Measurements from ENCODE around the gene PEMT. TPM values are rescaled to one million over a fixed set of nuclear protein-coding genes. Genes with fewer than 3 reads are reported as not detected.

Gene PEMT
- total RNA-seq, 1 experiment from 2014 or later, result 53.1 TPM

DNA sequence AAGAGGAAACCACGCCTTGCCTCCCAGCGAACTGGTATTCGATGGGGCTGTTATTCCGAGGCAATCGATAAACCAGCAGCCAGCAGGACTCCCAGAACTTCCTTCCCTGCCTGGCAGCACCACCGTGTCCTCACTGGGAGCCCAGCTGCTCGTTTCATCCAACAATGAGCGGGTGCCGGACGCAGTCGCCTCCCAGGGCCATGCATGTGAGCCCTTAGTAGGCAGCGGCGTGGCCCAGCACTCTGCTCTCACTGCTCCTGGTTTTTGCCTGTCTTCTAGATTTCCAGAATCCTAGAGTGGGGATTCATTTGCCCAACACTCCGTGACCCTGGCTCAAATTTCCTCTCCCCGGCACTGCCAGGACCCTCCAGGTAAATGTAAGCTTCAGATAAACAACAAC is 66.2 kb downstream of the PEMT start:
- H3K27ac Mint-ChIP-seq, result peak overlapping the region; percentile 94
- POLR2A ChIA-PET, result no interaction called here
- no peak for DNase-seq (ENCODE audit: low spot score)
- H3K9me3 Mint-ChIP-seq, result 0 out of 2 replicates have a peak, but pooled peaks cover 6% of the 10 kb centered on the region
- no peak for ATAC-seq
- no peak overlapping the region for H3K4me3 Mint-ChIP-seq
- CTCF ChIA-PET, result interaction anchor here (2.3 kb wide), 1 partner anchor 29 kb away, joined by 11 read pairs; the partner anchor contains the start of gene RASD1
- H3K27me3 Mint-ChIP-seq (ENCODE audit: low read depth), result no peaks in the 10 kb centered on the region
- H3K4me1 Mint-ChIP-seq, result peaks cover 27% of the 10 kb centered on the region
- TF ChIP-seq ATF6 (CRISPR knock-in tag; IDR thresholded peaks at IDR 0.05) (no peak), CBFB (CRISPR knock-in tag; IDR thresholded peaks at IDR 0.05; ENCODE audit: low read depth) (no peak), CTCF (IDR thresholded peaks at IDR 0.05) (no peak), ZNF232 (CRISPR knock-in tag; IDR thresholded peaks at IDR 0.05) (no peak), ZNF396 (CRISPR knock-in tag; IDR thresholded peaks at IDR 0.05; ENCODE audit: borderline replicate concordance) (no peak), ATF2 (CRISPR knock-in tag; IDR thresholded peaks at IDR 0.05; ENCODE audit: borderline replicate concordance, low read depth) (no peak), FOXJ3 (CRISPR knock-in tag; IDR thresholded peaks at IDR 0.05; ENCODE audit: borderline replicate concordance) (no peak), FOXK1 (CRISPR knock-in tag; IDR thresholded peaks at IDR 0.05) (no peak), EMX1 (CRISPR knock-in tag; IDR thresholded peaks at IDR 0.05) (no peak), ZBTB21 (CRISPR knock-in tag; IDR thresholded peaks at IDR 0.05; ENCODE audit: borderline replicate concordance) (no peak), ESRRA (CRISPR knock-in tag; IDR thresholded peaks at IDR 0.05; ENCODE audit: borderline replicate concordance) (no peak), JUN (CRISPR knock-in tag; IDR thresholded peaks at IDR 0.05) (no peak), PRRX2 (CRISPR knock-in tag; IDR thresholded peaks at IDR 0.05) (no peak), ZNF416 (CRISPR knock-in tag; IDR thresholded peaks at IDR 0.05) (no peak), MXD4 (CRISPR knock-in tag; IDR thresholded peaks at IDR 0.05; ENCODE audit: borderline replicate concordance) (no peak)
- TF ChIP-seq, protein P1, sequence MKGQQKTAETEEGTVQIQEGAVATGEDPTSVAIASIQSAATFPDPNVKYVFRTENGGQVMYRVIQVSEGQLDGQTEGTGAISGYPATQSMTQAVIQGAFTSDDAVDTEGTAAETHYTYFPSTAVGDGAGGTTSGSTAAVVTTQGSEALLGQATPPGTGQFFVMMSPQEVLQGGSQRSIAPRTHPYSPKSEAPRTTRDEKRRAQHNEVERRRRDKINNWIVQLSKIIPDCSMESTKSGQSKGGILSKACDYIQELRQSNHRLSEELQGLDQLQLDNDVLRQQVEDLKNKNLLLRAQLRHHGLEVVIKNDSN (CRISPR knock-in tag; IDR thresholded peaks at IDR 0.05), result no peak
- TF ChIP-seq, protein P2, sequence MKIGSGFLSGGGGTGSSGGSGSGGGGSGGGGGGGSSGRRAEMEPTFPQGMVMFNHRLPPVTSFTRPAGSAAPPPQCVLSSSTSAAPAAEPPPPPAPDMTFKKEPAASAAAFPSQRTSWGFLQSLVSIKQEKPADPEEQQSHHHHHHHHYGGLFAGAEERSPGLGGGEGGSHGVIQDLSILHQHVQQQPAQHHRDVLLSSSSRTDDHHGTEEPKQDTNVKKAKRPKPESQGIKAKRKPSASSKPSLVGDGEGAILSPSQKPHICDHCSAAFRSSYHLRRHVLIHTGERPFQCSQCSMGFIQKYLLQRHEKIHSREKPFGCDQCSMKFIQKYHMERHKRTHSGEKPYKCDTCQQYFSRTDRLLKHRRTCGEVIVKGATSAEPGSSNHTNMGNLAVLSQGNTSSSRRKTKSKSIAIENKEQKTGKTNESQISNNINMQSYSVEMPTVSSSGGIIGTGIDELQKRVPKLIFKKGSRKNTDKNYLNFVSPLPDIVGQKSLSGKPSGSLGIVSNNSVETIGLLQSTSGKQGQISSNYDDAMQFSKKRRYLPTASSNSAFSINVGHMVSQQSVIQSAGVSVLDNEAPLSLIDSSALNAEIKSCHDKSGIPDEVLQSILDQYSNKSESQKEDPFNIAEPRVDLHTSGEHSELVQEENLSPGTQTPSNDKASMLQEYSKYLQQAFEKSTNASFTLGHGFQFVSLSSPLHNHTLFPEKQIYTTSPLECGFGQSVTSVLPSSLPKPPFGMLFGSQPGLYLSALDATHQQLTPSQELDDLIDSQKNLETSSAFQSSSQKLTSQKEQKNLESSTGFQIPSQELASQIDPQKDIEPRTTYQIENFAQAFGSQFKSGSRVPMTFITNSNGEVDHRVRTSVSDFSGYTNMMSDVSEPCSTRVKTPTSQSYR (CRISPR knock-in tag; IDR thresholded peaks at IDR 0.05), result no peak
- TF ChIP-seq, protein P3, sequence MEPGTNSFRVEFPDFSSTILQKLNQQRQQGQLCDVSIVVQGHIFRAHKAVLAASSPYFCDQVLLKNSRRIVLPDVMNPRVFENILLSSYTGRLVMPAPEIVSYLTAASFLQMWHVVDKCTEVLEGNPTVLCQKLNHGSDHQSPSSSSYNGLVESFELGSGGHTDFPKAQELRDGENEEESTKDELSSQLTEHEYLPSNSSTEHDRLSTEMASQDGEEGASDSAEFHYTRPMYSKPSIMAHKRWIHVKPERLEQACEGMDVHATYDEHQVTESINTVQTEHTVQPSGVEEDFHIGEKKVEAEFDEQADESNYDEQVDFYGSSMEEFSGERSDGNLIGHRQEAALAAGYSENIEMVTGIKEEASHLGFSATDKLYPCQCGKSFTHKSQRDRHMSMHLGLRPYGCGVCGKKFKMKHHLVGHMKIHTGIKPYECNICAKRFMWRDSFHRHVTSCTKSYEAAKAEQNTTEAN (CRISPR knock-in tag; IDR thresholded peaks at IDR 0.05), result no peak
- H3K36me3 Mint-ChIP-seq, result peaks cover 5% of the 10 kb centered on the region; the same call in 1 of the 2 replicates

All from WTC11 (cell line).